ENCODE data around the gene CNNM2.

DNA sequence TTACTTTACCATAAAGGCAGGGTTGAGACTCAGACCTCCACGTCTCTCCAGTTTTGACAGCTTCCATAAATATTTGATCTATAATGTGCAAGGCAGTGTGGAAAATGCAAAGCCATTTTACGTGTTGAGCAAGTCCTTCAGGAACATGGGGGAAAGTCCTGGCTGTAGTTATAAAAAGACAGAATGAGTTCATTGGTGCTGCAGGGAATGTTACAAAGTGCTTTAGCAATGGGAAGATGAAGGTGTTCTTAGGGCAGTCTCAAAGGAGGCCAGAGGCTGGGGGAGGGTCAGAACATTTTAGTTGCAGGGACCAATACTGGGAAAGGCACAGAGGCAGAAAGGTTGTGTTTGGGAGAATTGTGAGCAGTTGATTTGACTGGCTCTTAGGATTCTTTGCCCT is 27.9 kb downstream of the CNNM2 start:
- TF ChIP-seq SIN3A (IDR thresholded peaks at IDR 0.05; ENCODE audit: borderline replicate concordance, low read depth, low read length) (no peak), POLR2AphosphoS5 (IDR thresholded peaks at IDR 0.05; ENCODE audit: low read depth, low read length) (no peak)
- TF ChIP-seq, protein P1, sequence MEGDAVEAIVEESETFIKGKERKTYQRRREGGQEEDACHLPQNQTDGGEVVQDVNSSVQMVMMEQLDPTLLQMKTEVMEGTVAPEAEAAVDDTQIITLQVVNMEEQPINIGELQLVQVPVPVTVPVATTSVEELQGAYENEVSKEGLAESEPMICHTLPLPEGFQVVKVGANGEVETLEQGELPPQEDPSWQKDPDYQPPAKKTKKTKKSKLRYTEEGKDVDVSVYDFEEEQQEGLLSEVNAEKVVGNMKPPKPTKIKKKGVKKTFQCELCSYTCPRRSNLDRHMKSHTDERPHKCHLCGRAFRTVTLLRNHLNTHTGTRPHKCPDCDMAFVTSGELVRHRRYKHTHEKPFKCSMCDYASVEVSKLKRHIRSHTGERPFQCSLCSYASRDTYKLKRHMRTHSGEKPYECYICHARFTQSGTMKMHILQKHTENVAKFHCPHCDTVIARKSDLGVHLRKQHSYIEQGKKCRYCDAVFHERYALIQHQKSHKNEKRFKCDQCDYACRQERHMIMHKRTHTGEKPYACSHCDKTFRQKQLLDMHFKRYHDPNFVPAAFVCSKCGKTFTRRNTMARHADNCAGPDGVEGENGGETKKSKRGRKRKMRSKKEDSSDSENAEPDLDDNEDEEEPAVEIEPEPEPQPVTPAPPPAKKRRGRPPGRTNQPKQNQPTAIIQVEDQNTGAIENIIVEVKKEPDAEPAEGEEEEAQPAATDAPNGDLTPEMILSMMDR (IDR thresholded peaks at IDR 0.05): no peak

All from SK-N-SH (cell line).